ENCODE results near the gene C19orf44. TPM values are rescaled to one million over a fixed set of nuclear protein-coding genes. Genes with fewer than 3 reads are reported as not detected.

The C19orf44 gene
- total RNA-seq, 6 experiments from 2014 or later, result 2.9 to 4.7 (median 3.7) TPM

GRCh38 chr19:16564842-16565241, 68.6 kb downstream of the C19orf44 start:
- Mint-ChIP-seq H3K27ac (no peak overlapping the region), H3K9me3 (no peaks in the 10 kb centered on the region), H3K4me1 (ENCODE audit: low read depth) (peaks cover 12% of the 10 kb centered on the region), H3K27me3 (ENCODE audit: insufficient read depth) (no peaks in the 10 kb centered on the region), H3K36me3 (ENCODE audit: low read depth) (peaks cover 37% of the 10 kb centered on the region), H3K4me3 (no peak overlapping the region)
- DNase-seq, result no peak
- TF ChIP-seq, protein P1, sequence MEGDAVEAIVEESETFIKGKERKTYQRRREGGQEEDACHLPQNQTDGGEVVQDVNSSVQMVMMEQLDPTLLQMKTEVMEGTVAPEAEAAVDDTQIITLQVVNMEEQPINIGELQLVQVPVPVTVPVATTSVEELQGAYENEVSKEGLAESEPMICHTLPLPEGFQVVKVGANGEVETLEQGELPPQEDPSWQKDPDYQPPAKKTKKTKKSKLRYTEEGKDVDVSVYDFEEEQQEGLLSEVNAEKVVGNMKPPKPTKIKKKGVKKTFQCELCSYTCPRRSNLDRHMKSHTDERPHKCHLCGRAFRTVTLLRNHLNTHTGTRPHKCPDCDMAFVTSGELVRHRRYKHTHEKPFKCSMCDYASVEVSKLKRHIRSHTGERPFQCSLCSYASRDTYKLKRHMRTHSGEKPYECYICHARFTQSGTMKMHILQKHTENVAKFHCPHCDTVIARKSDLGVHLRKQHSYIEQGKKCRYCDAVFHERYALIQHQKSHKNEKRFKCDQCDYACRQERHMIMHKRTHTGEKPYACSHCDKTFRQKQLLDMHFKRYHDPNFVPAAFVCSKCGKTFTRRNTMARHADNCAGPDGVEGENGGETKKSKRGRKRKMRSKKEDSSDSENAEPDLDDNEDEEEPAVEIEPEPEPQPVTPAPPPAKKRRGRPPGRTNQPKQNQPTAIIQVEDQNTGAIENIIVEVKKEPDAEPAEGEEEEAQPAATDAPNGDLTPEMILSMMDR (IDR thresholded peaks at IDR 0.05), result no peak

- no peak for DNase-seq
- Mint-ChIP-seq H3K36me3 (ENCODE audit: low read depth) (peaks cover 37% of the 10 kb centered on the region), H3K4me3 (no peak overlapping the region), H3K27me3 (ENCODE audit: insufficient read depth) (no peaks in the 10 kb centered on the region), H3K9me3 (no peaks in the 10 kb centered on the region), H3K4me1 (ENCODE audit: low read depth) (peaks cover 24% of the 10 kb centered on the region), H3K27ac (no peak overlapping the region)
- TF ChIP-seq, protein P1 (IDR thresholded peaks at IDR 0.05), result no peak
Observed at GRCh38 chr19:16566161-16566560, 70.0 kb downstream of the C19orf44 start.

DNA sequence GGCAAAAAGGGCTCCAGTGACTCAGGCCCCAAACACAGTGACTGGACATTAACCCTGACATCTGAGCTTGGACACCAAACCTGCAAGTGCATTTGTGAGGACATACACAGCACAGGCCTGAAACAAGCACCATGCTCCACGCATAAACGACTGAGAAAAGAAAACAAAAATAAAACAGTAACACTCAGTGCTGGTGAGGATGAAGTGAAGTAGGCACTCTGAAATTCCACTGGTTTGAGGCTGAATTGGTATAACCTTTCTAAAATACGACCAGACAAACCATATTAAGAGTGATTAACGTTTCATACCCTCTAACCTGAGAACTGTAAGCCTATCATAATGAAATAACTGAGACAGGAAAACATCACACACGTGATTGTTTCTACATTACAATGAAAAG, 70.5 kb downstream of the C19orf44 start:
- H3K27ac Mint-ChIP-seq, result no peak overlapping the region
- no peaks in the 10 kb centered on the region for H3K9me3 Mint-ChIP-seq
- H3K4me3 Mint-ChIP-seq, result no peak overlapping the region
- TF ChIP-seq, protein P1 (IDR thresholded peaks at IDR 0.05), result no peak
- H3K36me3 Mint-ChIP-seq (ENCODE audit: low read depth), result peaks cover 31% of the 10 kb centered on the region
- DNase-seq, result no peak
- H3K27me3 Mint-ChIP-seq (ENCODE audit: insufficient read depth), result no peaks in the 10 kb centered on the region
- H3K4me1 Mint-ChIP-seq (ENCODE audit: low read depth), result peaks cover 29% of the 10 kb centered on the region

- TF ChIP-seq, protein P1 (IDR thresholded peaks at IDR 0.05), result no peak
- peak overlapping the region; percentile 80 for H3K27ac Mint-ChIP-seq
- H3K9me3 Mint-ChIP-seq, result no peaks in the 10 kb centered on the region
- H3K4me1 Mint-ChIP-seq (ENCODE audit: low read depth), result peaks cover 46% of the 10 kb centered on the region
- H3K4me3 Mint-ChIP-seq, result no peak overlapping the region; the same call in 1 of the 2 replicates
- no peaks in the 10 kb centered on the region; the same call in none of the 2 replicates for H3K27me3 Mint-ChIP-seq (ENCODE audit: insufficient read depth)
- H3K36me3 Mint-ChIP-seq (ENCODE audit: low read depth), result peaks cover 31% of the 10 kb centered on the region
- DNase-seq, result no peak
Observed at GRCh38 chr19:16569609-16570320, 73.6 kb downstream of the C19orf44 start.

Other genes with a start within 250 kb of the C19orf44 start
- gene KLF2, start 171.6 kb upstream of the C19orf44 start, total RNA-seq (2021; fragmentation: NEBNext Ultra II Directional; extraction: Animal tissue kit (Norgen Biotek cat#: 25700)), result 10 to 100 TPM; 26.4 to 36.8 (median 32.4) TPM
- 10 to 100 TPM; 27.3 to 29.6 (median 28.4) TPM for gene EPS15L1, start 24.4 kb upstream of the C19orf44 start, total RNA-seq (2021; fragmentation: NEBNext Ultra II Directional; extraction: Animal tissue kit (Norgen Biotek cat#: 25700))
- not detected for gene CALR3, start 227 bp upstream of the C19orf44 start, total RNA-seq (2021; fragmentation: NEBNext Ultra II Directional; extraction: Animal tissue kit (Norgen Biotek cat#: 25700))
- gene CHERP, start 46.0 kb downstream of the C19orf44 start, total RNA-seq (2021; fragmentation: NEBNext Ultra II Directional; extraction: Animal tissue kit (Norgen Biotek cat#: 25700)), result 10 to 100 TPM; 30.4 to 38.5 (median 34.6) TPM
- 10 to 100 TPM; 44.2 to 67.1 (median 55.4) TPM for gene SLC35E1, start 76.0 kb downstream of the C19orf44 start, total RNA-seq (2021; fragmentation: NEBNext Ultra II Directional; extraction: Animal tissue kit (Norgen Biotek cat#: 25700))
- 1 to 10 TPM; 7.9 to 9.9 (median 8.8) TPM for gene MED26, start 131.8 kb downstream of the C19orf44 start, total RNA-seq (2021; fragmentation: NEBNext Ultra II Directional; extraction: Animal tissue kit (Norgen Biotek cat#: 25700))
- gene SMIM7, start 163.8 kb downstream of the C19orf44 start, total RNA-seq (2021; fragmentation: NEBNext Ultra II Directional; extraction: Animal tissue kit (Norgen Biotek cat#: 25700)), result 10 to 100 TPM; 66.2 to 74.6 (median 71.9) TPM
- gene TMEM38A, start 164.7 kb downstream of the C19orf44 start, total RNA-seq (2021; fragmentation: NEBNext Ultra II Directional; extraction: Animal tissue kit (Norgen Biotek cat#: 25700)), result 1 to 10 TPM in 3 of 6 experiments, under 1 TPM in 3; 0.26 to 2.0 (median 1.0) TPM
- not detected for gene NWD1, start 223.5 kb downstream of the C19orf44 start, total RNA-seq (2021; fragmentation: NEBNext Ultra II Directional; extraction: Animal tissue kit (Norgen Biotek cat#: 25700))